ENCODE results near the gene PPFIBP1.

The PPFIBP1 gene

GRCh38 chr12:27606986-27607385, 83.0 kb downstream of the PPFIBP1 start:
- Mint-ChIP-seq H3K4me1 (no peaks in the 10 kb centered on the region), H3K27ac (no peak overlapping the region), H3K36me3 (no peaks in the 10 kb centered on the region), H3K4me3 (no peak overlapping the region), H3K9me3 (peaks cover 9% of the 10 kb centered on the region)
- ATAC-seq, result no peak
- no peak for DNase-seq (ENCODE audit: low spot score in 2 of 2)

- no peak overlapping the region for H3K27ac Mint-ChIP-seq
- peaks cover 9% of the 10 kb centered on the region for H3K9me3 Mint-ChIP-seq
- DNase-seq (ENCODE audit: low spot score in 2 of 2), result no peak
- no peaks in the 10 kb centered on the region for H3K4me1 Mint-ChIP-seq
- no peak overlapping the region for H3K4me3 Mint-ChIP-seq
- no peak for ATAC-seq
- no peaks in the 10 kb centered on the region for H3K36me3 Mint-ChIP-seq
Measured at GRCh38 chr12:27607591-27607990, 83.6 kb downstream of the PPFIBP1 start.

GRCh38 chr12:27608890-27609289, 84.9 kb downstream of the PPFIBP1 start:
- H3K4me1 Mint-ChIP-seq, result no peaks in the 10 kb centered on the region
- peaks cover 6% of the 10 kb centered on the region for H3K9me3 Mint-ChIP-seq
- DNase-seq (ENCODE audit: low spot score in 2 of 2) (no peak), ATAC-seq (no peak)
- no peaks in the 10 kb centered on the region for H3K36me3 Mint-ChIP-seq
- H3K27ac Mint-ChIP-seq, result no peak overlapping the region
- no peak overlapping the region for H3K4me3 Mint-ChIP-seq

- H3K9me3 Mint-ChIP-seq, result no peaks in the 10 kb centered on the region
- no peak for ATAC-seq
- H3K4me3 Mint-ChIP-seq, result no peak overlapping the region
- H3K27ac Mint-ChIP-seq, result no peak overlapping the region
- H3K36me3 Mint-ChIP-seq, result no peaks in the 10 kb centered on the region
- DNase-seq (ENCODE audit: low spot score in 2 of 2), result no peak
- H3K4me1 Mint-ChIP-seq, result no peaks in the 10 kb centered on the region
Measured at GRCh38 chr12:27610374-27610773, 86.4 kb downstream of the PPFIBP1 start.

GRCh38 chr12:27614386-27614785, 90.4 kb downstream of the PPFIBP1 start:
- H3K4me1 Mint-ChIP-seq, result no peaks in the 10 kb centered on the region
- H3K4me3 Mint-ChIP-seq, result no peak overlapping the region
- no peak overlapping the region for H3K27ac Mint-ChIP-seq
- DNase-seq (ENCODE audit: low spot score in 2 of 2) (no peak), ATAC-seq (no peak)
- no peaks in the 10 kb centered on the region for H3K36me3 Mint-ChIP-seq
- no peaks in the 10 kb centered on the region for H3K9me3 Mint-ChIP-seq

- Mint-ChIP-seq H3K4me3 (no peak overlapping the region), H3K27ac (no peak overlapping the region)
Measured at GRCh38 chr12:27614866-27615265, 90.9 kb downstream of the PPFIBP1 start.

GRCh38 chr12:27615331-27615891, 91.4 kb downstream of the PPFIBP1 start:
- Mint-ChIP-seq H3K27ac (no peak overlapping the region), H3K4me1 (no peaks in the 10 kb centered on the region), H3K4me3 (no peak overlapping the region), H3K36me3 (no peaks in the 10 kb centered on the region), H3K9me3 (no peaks in the 10 kb centered on the region)
- DNase-seq (ENCODE audit: low spot score in 2 of 2) (no peak), ATAC-seq (no peak)

More at GRCh38 chr12:27614866-27615265, 90.9 kb downstream of the PPFIBP1 start:
- Mint-ChIP-seq H3K36me3 (no peaks in the 10 kb centered on the region), H3K9me3 (no peaks in the 10 kb centered on the region), H3K4me1 (no peaks in the 10 kb centered on the region)
- DNase-seq (ENCODE audit: low spot score in 2 of 2) (no peak), ATAC-seq (no peak)

- Mint-ChIP-seq H3K4me3 (no peak overlapping the region), H3K36me3 (no peaks in the 10 kb centered on the region), H3K27ac (no peak overlapping the region), H3K4me1 (no peaks in the 10 kb centered on the region), H3K9me3 (no peaks in the 10 kb centered on the region)
- DNase-seq (ENCODE audit: low spot score in 2 of 2), result no peak
- ATAC-seq, result no peak
Measured at GRCh38 chr12:27616356-27617142, 92.5 kb downstream of the PPFIBP1 start.

- no peak for DNase-seq (ENCODE audit: low spot score in 2 of 2)
- Mint-ChIP-seq H3K27ac (no peak overlapping the region), H3K36me3 (no peaks in the 10 kb centered on the region), H3K9me3 (no peaks in the 10 kb centered on the region), H3K4me3 (no peak overlapping the region), H3K4me1 (no peaks in the 10 kb centered on the region)
- ATAC-seq, result no peak
Measured at GRCh38 chr12:27618836-27619235, 94.8 kb downstream of the PPFIBP1 start.

- Mint-ChIP-seq H3K4me3 (no peak overlapping the region), H3K9me3 (no peaks in the 10 kb centered on the region), H3K36me3 (no peaks in the 10 kb centered on the region), H3K27ac (no peak overlapping the region), H3K4me1 (no peaks in the 10 kb centered on the region)
- peak; percentile 85 for ATAC-seq
- DNase-seq (ENCODE audit: low spot score in 2 of 2), result no peak
Measured at GRCh38 chr12:27619308-27619707, 95.3 kb downstream of the PPFIBP1 start.

GRCh38 chr12:27620121-27620520, 96.1 kb downstream of the PPFIBP1 start:
- Mint-ChIP-seq H3K27ac (no peak overlapping the region), H3K9me3 (no peaks in the 10 kb centered on the region), H3K4me1 (no peaks in the 10 kb centered on the region), H3K4me3 (no peak overlapping the region), H3K36me3 (no peaks in the 10 kb centered on the region)
- no peak for ATAC-seq
- DNase-seq (ENCODE audit: low spot score in 2 of 2), result no peak

GRCh38 chr12:27622436-27623195, 98.6 kb downstream of the PPFIBP1 start:
- Mint-ChIP-seq H3K9me3 (no peaks in the 10 kb centered on the region), H3K27ac (no peak overlapping the region), H3K4me3 (no peak overlapping the region), H3K36me3 (no peaks in the 10 kb centered on the region), H3K4me1 (no peaks in the 10 kb centered on the region)
- DNase-seq (ENCODE audit: low spot score in 2 of 2) (no peak), ATAC-seq (no peak)

- H3K4me1 Mint-ChIP-seq, result no peaks in the 10 kb centered on the region
- no peak overlapping the region for H3K27ac Mint-ChIP-seq
- no peaks in the 10 kb centered on the region for H3K36me3 Mint-ChIP-seq
- no peak overlapping the region for H3K4me3 Mint-ChIP-seq
- DNase-seq (ENCODE audit: low spot score in 2 of 2) (no peak), ATAC-seq (no peak)
- no peaks in the 10 kb centered on the region for H3K9me3 Mint-ChIP-seq
Measured at GRCh38 chr12:27623645-27624044, 99.6 kb downstream of the PPFIBP1 start.

- H3K4me3 Mint-ChIP-seq, result no peak overlapping the region
- no peaks in the 10 kb centered on the region for H3K9me3 Mint-ChIP-seq
- ATAC-seq, result no peak
- DNase-seq (ENCODE audit: low spot score in 2 of 2), result no peak
- H3K4me1 Mint-ChIP-seq, result no peaks in the 10 kb centered on the region
- H3K36me3 Mint-ChIP-seq, result no peaks in the 10 kb centered on the region
- no peak overlapping the region for H3K27ac Mint-ChIP-seq
Measured at GRCh38 chr12:27624586-27624985, 100.6 kb downstream of the PPFIBP1 start.

- Mint-ChIP-seq H3K27ac (no peak overlapping the region), H3K4me3 (no peak overlapping the region), H3K9me3 (no peaks in the 10 kb centered on the region), H3K36me3 (no peaks in the 10 kb centered on the region), H3K4me1 (no peaks in the 10 kb centered on the region)
- ATAC-seq, result peak; percentile 34
- DNase-seq (ENCODE audit: low spot score in 2 of 2), result no peak
Measured at GRCh38 chr12:27627123-27627852, 103.3 kb downstream of the PPFIBP1 start.
